HCT116 (cell line): ENCODE measurements around the gene CREBL2. TPM values are rescaled to one million over a fixed set of nuclear protein-coding genes. Genes with fewer than 3 reads are reported as not detected.

Source experiments
- ATAC-seq: fragments of 200-7000 bp; cut with Tn5 transposase; 2 replicates; pipeline ENCODE4 v1.9.1; 2020; ENCODE audit warnings: mild to moderate bottlenecking, moderate library complexity
- BruUV-seq: library from RNA; stranded (reverse); fragments of 400-500 nt; replicated peaks from 2 replicates; lab custom pipeline; 2021; lab: Mats Ljungman, UMichigan
- CTCF ChIA-PET: fragments of 300-600 bp; sonication (Branson Sonifier 250); formaldehyde crosslinking; loops from one replicate; lab custom pipeline; 2021; ENCODE audit warnings: antibody characterized with exemption; lab: Charles Lee
- POLR2A ChIA-PET: fragments of 300-600, 350-600 bp; sonication (Branson Sonifier 250); formaldehyde crosslinking; loops from one replicate; lab custom pipeline; 2021; ENCODE audit warnings: antibody characterized with exemption; lab: Charles Lee
- RAD21 ChIA-PET, 2 experiments: fragments of 300-600 bp; sonication (Branson Sonifier 250); formaldehyde crosslinking; loops; one replicate each; lab custom pipeline; 2023; ENCODE audit warnings: low total read pairs in 2 of 2; ENCODE audit not compliant: uncharacterized antibody in 2 of 2, unreplicated experiment in 2 of 2, low non-redundant PET in 1 of 2; lab: Charles Lee
- DNase-seq: peaks from one replicate; pipeline ENCODE4 v3.0.0-alpha.2; 2010; ENCODE audit warnings: low read depth, low spot score
- H2AFZ ChIP-seq: fragments of 200-600 bp; shearing (Covaris generic), sonication (generic); 2 replicates; pipeline ENCODE4 v1.6.1; 2017; ENCODE audit warnings: low read depth, mixed run types, mixed read lengths, antibody characterized with exemption, low read length; ENCODE audit not compliant: poor library complexity, severe bottlenecking
- H3K27ac ChIP-seq: 2 replicates; pipeline ENCODE4 v1.5.1; 2012; ENCODE audit warnings: low read depth, low read length
- H3K27me3 ChIP-seq: fragments of 200-600 bp; sonication (generic); 2 replicates; pipeline ENCODE4 v1.6.1; 2016; ENCODE audit warnings: mixed run types, low read length, mixed read lengths; ENCODE audit not compliant: insufficient read depth
- H3K36me3 ChIP-seq, 2 experiments: fragments of 200-500 bp in 1 of 2; fragments of 200-600 bp in 1 of 2; sonication (Bioruptor generic) in 1 of 2; sonication (generic) in 1 of 2; 2 replicates each; pipeline versions ENCODE4 v1.5.1 to v1.6.1; 2014 to 2016; ENCODE audit warnings: low read length in 2 of 2, inconsistent platforms in 1 of 2, mixed read lengths in 1 of 2, mixed run types in 1 of 2; ENCODE audit not compliant: insufficient read depth in 2 of 2, control insufficient read depth in 1 of 2
- H3K4me1 ChIP-seq, 2 experiments: fragments of 200-600 bp in 1 of 2; sonication (generic) in 1 of 2; 2 replicates each; pipeline versions ENCODE4 v1.5.1 to v1.6.1; 2012 to 2017; ENCODE audit warnings: low read length in 2 of 2, inconsistent platforms in 1 of 2, mild to moderate bottlenecking in 1 of 2, mixed read lengths in 1 of 2, mixed run types in 1 of 2, moderate library complexity in 1 of 2; ENCODE audit not compliant: insufficient read depth in 2 of 2, control insufficient read depth in 1 of 2
- H3K4me2 ChIP-seq: fragments of 200-600 bp; sonication (generic); 2 replicates; pipeline ENCODE4 v1.6.1; 2017; ENCODE audit warnings: mixed run types, low read length, mixed read lengths
- H3K4me3 ChIP-seq, 2 experiments: fragments of 200-600 bp in 1 of 2; sonication (generic) in 1 of 2; replicated peaks in 1 of 2; 2 replicates each; pipeline ENCODE4 v1.5.1; 2011 to 2016; ENCODE audit warnings: low read length in 2 of 2, control low read depth in 1 of 2, low read depth in 1 of 2, mild to moderate bottlenecking in 1 of 2, mixed read lengths in 1 of 2, mixed run types in 1 of 2
- H3K79me2 ChIP-seq: fragments of 200-600 bp; sonication (generic); 2 replicates; pipeline ENCODE4 v1.6.1; 2017; ENCODE audit warnings: mild to moderate bottlenecking, mixed run types, low read length, moderate library complexity, mixed read lengths; ENCODE audit not compliant: insufficient read depth
- H3K9ac ChIP-seq: fragments of 200-600 bp; sonication (generic); 2 replicates; pipeline ENCODE4 v1.6.1; 2016; ENCODE audit warnings: low read length, mixed read lengths
- H3K9me2 ChIP-seq: fragments of 200-600 bp; sonication (generic), shearing (Covaris generic); 2 replicates; pipeline ENCODE4 v1.6.1; 2017; ENCODE audit warnings: mixed run types, mild to moderate bottlenecking, moderate library complexity; ENCODE audit not compliant: insufficient read depth
- H3K9me3 ChIP-seq, 2 experiments: fragments of 200-500 bp in 1 of 2; fragments of 200-600 bp in 1 of 2; sonication (Bioruptor generic) in 1 of 2; sonication (generic) in 1 of 2; 2 replicates each; pipeline ENCODE4 v1.6.1; 2014 to 2017; ENCODE audit warnings: low read length in 2 of 2, mixed read lengths in 2 of 2, inconsistent platforms in 1 of 2, low read depth in 1 of 2, mild to moderate bottlenecking in 1 of 2, mixed run types in 1 of 2, moderate library complexity in 1 of 2; ENCODE audit not compliant: control insufficient read depth in 1 of 2, insufficient read depth in 1 of 2
- H4K20me1 ChIP-seq: fragments of 200-600 bp; sonication (generic), shearing (Covaris generic); 2 replicates; pipeline ENCODE4 v1.6.1; 2017; ENCODE audit warnings: mixed run types, mild to moderate bottlenecking, moderate library complexity; ENCODE audit not compliant: insufficient read depth
- CBX3 ChIP-seq: IDR thresholded peaks from 2 replicates; pipeline ENCODE4 v1.6.1; 2012; ENCODE audit warnings: low read depth
- CEBPB ChIP-seq: IDR thresholded peaks from 2 replicates; pipeline ENCODE4 v1.6.1; 2012; ENCODE audit warnings: low read depth
- EGR1 ChIP-seq: IDR thresholded peaks from 2 replicates; pipeline ENCODE4 v1.6.1; 2012; ENCODE audit warnings: low read depth
- EZH2 ChIP-seq: fragments of 200-600 bp; sonication (generic); IDR thresholded peaks from 2 replicates; pipeline ENCODE4 v1.6.1; 2017; ENCODE audit warnings: antibody characterized with exemption, mixed run types
- JUND ChIP-seq: IDR thresholded peaks from 2 replicates; pipeline ENCODE4 v1.6.1; 2012
- POLR2A ChIP-seq: IDR thresholded peaks from 2 replicates; pipeline ENCODE4 v1.7.0; 2011; ENCODE audit warnings: borderline replicate concordance; ENCODE audit not compliant: insufficient read depth, insufficient read length; ENCODE audit errors: extremely low read depth
- RAD21 ChIP-seq: IDR thresholded peaks from 2 replicates; pipeline ENCODE4 v1.6.1; 2012; ENCODE audit warnings: low read depth, mild to moderate bottlenecking
- SIN3A ChIP-seq: IDR thresholded peaks from 2 replicates; pipeline ENCODE4 v1.6.1; 2012; ENCODE audit warnings: low read depth
- SP1 ChIP-seq: IDR thresholded peaks from 2 replicates; pipeline ENCODE4 v1.6.1; 2012; ENCODE audit warnings: low read depth
- SRF ChIP-seq: IDR thresholded peaks from 2 replicates; pipeline ENCODE4 v1.6.1; 2012; ENCODE audit warnings: low read depth
- YY1 ChIP-seq: IDR thresholded peaks from 2 replicates; pipeline ENCODE4 v1.6.1; 2011; ENCODE audit warnings: low read length, low read depth, moderate library complexity, mild to moderate bottlenecking; ENCODE audit not compliant: insufficient replicate concordance; ENCODE audit errors: extremely low read depth
- ZFX ChIP-seq: fragments of 450-650 bp; IDR thresholded peaks from 2 replicates; pipeline ENCODE4 v1.6.1; 2017
- ZNF274 ChIP-seq: fragments of 200-500 bp; sonication (Bioruptor generic); IDR thresholded peaks from 2 replicates; pipeline ENCODE4 v1.6.1; 2014; ENCODE audit warnings: mild to moderate bottlenecking, low read depth, low read length, inconsistent platforms
- intact Hi-C: fragments of 100-400 bp; cut with micrococcal nuclease; formaldehyde crosslinking; loops from 2 replicates; pipeline ENCODE4 v1.10.0; 2022
- total RNA-seq: library from RNA; stranded (reverse); gene quantifications from one replicate; pipeline ENCODE4 v1.2.1, GENCODE V29; 2021; ENCODE audit not compliant: unreplicated experiment
- TF ChIP-seq, protein P1 (sequence below): IDR thresholded peaks from 2 replicates; pipeline ENCODE4 v1.6.1; 2012
- TF ChIP-seq, protein P2 (sequence below): IDR thresholded peaks from 2 replicates; pipeline ENCODE4 v1.6.1; 2012; ENCODE audit warnings: low read depth

The CREBL2 gene
- total RNA-seq, 1 experiment from 2014 or later = 11.3 TPM

DNA sequence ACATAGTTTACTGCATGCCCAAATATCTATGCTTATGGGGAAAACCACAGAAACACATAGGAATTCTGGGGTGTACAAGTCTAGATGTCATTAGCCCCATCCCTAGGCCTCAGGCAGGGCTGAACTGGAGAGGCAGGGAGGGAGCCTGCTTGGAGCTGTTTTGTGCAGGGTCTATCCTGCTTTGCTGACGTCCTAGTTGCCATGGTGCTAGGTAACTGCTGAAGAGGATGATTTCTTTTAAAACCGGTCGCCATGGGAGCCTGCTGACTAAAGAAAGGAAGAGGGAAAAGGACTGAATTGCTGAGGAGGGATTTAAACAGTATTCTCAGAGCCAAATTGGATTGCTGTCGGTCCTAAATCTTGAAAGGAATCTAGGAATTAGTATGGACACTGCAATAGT is 73.6 kb downstream of the CREBL2 start (continued):
- TF ChIP-seq YY1 = no peak
- TF ChIP-seq ZFX = no peak
- no peak for TF ChIP-seq CEBPB

DNA sequence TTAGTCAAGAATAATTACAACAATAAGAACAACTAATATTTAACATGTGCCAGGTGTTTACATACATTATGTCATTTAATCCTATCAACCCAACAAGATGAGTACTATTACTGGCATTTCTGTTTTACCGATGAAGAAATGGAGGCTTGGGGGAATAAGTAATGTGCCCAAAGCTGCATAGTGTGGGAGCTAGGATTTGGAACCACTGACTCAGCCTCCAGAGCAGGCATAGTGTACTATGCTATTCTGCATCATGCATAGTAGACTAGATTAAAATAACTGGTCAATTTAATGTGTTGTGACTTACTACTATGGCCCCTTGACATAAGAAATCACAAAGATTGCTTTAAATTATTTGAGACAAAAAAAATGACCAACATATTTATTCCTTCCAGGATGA is 74.8 kb downstream of the CREBL2 start:
- ChIA-PET POLR2A (no interaction called here), RAD21 (no interaction called here), CTCF (no interaction called here)
- Histone ChIP-seq H3K27ac (no peak overlapping the region), H3K9me2 (no peaks in the 10 kb centered on the region), H3K27me3 (no peaks in the 10 kb centered on the region), H2AFZ (no peak overlapping the region), H3K79me2 (no peaks in the 10 kb centered on the region), H3K4me1 (no peaks in the 10 kb centered on the region), H3K9ac (no peak overlapping the region), H3K4me2 (no peak overlapping the region), H3K9me3 (no peaks in the 10 kb centered on the region), H4K20me1 (no peaks in the 10 kb centered on the region), H3K4me3 (no peak overlapping the region), H3K36me3 (no peaks in the 10 kb centered on the region)
- TF ChIP-seq, protein P1, sequence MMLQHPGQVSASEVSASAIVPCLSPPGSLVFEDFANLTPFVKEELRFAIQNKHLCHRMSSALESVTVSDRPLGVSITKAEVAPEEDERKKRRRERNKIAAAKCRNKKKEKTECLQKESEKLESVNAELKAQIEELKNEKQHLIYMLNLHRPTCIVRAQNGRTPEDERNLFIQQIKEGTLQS = no peak
- no peak for TF ChIP-seq EZH2
- intact Hi-C loops = no loop called here
- no peak for ATAC-seq
- no TSS peak for BruUV-seq
- DNase-seq = no peak

DNA sequence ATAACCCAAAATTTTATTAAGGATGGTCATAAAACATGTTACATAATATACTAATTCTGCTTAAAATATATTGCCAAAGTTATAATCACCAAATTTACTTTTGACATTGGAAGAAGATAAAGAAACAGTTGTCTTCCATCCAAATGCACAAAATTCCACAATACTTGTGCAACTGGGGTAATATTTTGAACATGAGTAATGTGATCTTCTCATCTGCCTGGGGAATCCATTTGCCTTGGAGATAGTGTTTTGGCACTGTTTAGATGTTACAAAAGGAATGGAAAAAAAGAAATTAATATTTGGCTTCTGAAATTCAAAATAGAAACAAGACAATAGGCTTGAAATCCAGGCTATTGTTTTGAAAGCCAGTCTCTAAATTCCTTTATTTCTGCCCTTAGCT is 75.2 kb downstream of the CREBL2 start:
- no peaks in the 10 kb centered on the region for H3K4me1 ChIP-seq
- CTCF ChIA-PET = no interaction called here
- H2AFZ ChIP-seq = no peak overlapping the region
- H3K9me3 ChIP-seq = no peaks in the 10 kb centered on the region
- TF ChIP-seq, protein P1 = no peak
- TF ChIP-seq CBX3 (no peak), EGR1 (no peak), SP1 (no peak), SRF (no peak), ZNF274 (no peak), SIN3A (no peak), JUND (no peak), RAD21 (no peak), CEBPB (no peak), POLR2A (no peak)
- TF ChIP-seq, protein P2, sequence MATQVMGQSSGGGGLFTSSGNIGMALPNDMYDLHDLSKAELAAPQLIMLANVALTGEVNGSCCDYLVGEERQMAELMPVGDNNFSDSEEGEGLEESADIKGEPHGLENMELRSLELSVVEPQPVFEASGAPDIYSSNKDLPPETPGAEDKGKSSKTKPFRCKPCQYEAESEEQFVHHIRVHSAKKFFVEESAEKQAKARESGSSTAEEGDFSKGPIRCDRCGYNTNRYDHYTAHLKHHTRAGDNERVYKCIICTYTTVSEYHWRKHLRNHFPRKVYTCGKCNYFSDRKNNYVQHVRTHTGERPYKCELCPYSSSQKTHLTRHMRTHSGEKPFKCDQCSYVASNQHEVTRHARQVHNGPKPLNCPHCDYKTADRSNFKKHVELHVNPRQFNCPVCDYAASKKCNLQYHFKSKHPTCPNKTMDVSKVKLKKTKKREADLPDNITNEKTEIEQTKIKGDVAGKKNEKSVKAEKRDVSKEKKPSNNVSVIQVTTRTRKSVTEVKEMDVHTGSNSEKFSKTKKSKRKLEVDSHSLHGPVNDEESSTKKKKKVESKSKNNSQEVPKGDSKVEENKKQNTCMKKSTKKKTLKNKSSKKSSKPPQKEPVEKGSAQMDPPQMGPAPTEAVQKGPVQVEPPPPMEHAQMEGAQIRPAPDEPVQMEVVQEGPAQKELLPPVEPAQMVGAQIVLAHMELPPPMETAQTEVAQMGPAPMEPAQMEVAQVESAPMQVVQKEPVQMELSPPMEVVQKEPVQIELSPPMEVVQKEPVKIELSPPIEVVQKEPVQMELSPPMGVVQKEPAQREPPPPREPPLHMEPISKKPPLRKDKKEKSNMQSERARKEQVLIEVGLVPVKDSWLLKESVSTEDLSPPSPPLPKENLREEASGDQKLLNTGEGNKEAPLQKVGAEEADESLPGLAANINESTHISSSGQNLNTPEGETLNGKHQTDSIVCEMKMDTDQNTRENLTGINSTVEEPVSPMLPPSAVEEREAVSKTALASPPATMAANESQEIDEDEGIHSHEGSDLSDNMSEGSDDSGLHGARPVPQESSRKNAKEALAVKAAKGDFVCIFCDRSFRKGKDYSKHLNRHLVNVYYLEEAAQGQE = no peak
- TF ChIP-seq, all 23 proteins: peak for 0
- ATAC-seq (no peak), DNase-seq (no peak)
- H3K9me2 ChIP-seq = no peaks in the 10 kb centered on the region
- H4K20me1 ChIP-seq = no peaks in the 10 kb centered on the region
- intact Hi-C loops = no loop called here
- ChIA-PET RAD21 (no interaction called here), POLR2A (no interaction called here)
- H3K9ac ChIP-seq = no peak overlapping the region
- H3K4me2 ChIP-seq = no peak overlapping the region
- no peak overlapping the region for H3K4me3 ChIP-seq
- H3K27ac ChIP-seq = no peak overlapping the region
- no TSS peak for BruUV-seq
- H3K36me3 ChIP-seq = no peaks in the 10 kb centered on the region
- H3K79me2 ChIP-seq = no peaks in the 10 kb centered on the region
- H3K27me3 ChIP-seq = no peaks in the 10 kb centered on the region
